Naive thymus-derived CD8-positive, alpha-beta T cell (primary cell): ENCODE results near the gene LY6G6F. TPM values are rescaled to one million over a fixed set of nuclear protein-coding genes. Genes with fewer than 3 reads are reported as not detected.

Experiments
- ATAC-seq, 2 donors: fragments of 150-1000 bp; cut with Tn5 transposase in 1 of 2; sonication (Bioruptor Pico), chemical (Tn5 transposase) in 1 of 2; 1 replicate in 1 of 2; 2 replicates in 1 of 2; pipeline ENCODE4 v1.10.0; 2021; ENCODE audit warnings: mild to moderate bottlenecking in 2 of 2, moderate library complexity in 2 of 2
- POLR2A ChIA-PET: fragments of 350-600 bp; sonication (Branson Sonifier 250); formaldehyde crosslinking; loops from one replicate; lab custom pipeline; 2021; ENCODE audit warnings: antibody characterized with exemption; lab: Charles Lee
- DNase-seq, 10 donors: peaks; one replicate each; pipeline versions ENCODE4 v3.0.0 to v3.0.0-alpha.2; 2020 to 2022
- H3K27ac Mint-ChIP-seq, 10 donors: one replicate each; pipeline ENCODE4 v1.8.0; 2020 to 2022; ENCODE audit warnings: mild to moderate bottlenecking in 10 of 10, mixed read lengths in 10 of 10, moderate library complexity in 4 of 10, inconsistent platforms in 1 of 10
- H3K27me3 Mint-ChIP-seq, 5 donors: one replicate each; pipeline ENCODE4 v1.8.0; 2021 to 2022; ENCODE audit warnings: mixed read lengths in 5 of 5
- H3K36me3 Mint-ChIP-seq, 3 donors: one replicate each; pipeline ENCODE4 v1.8.0; 2020 to 2022; ENCODE audit warnings: mixed read lengths in 3 of 3, mild to moderate bottlenecking in 2 of 3, inconsistent platforms in 1 of 3
- H3K4me1 Mint-ChIP-seq, 4 donors: one replicate each; pipeline ENCODE4 v1.8.0; 2021 to 2022; ENCODE audit warnings: mixed read lengths in 4 of 4
- H3K4me3 Mint-ChIP-seq, 10 donors: one replicate each; pipeline ENCODE4 v1.8.0; 2020 to 2022; ENCODE audit warnings: mild to moderate bottlenecking in 10 of 10, mixed read lengths in 10 of 10, moderate library complexity in 6 of 10, inconsistent platforms in 1 of 10
- H3K9me3 Mint-ChIP-seq, 9 donors: one replicate each; pipeline ENCODE4 v1.8.0; 2020 to 2022; ENCODE audit warnings: mixed read lengths in 9 of 9, mild to moderate bottlenecking in 3 of 9, inconsistent platforms in 1 of 9, moderate library complexity in 1 of 9
- polyA plus RNA-seq, 3 donors: library from polyadenylated mRNA; unstranded; fragments of 300-500 nt; fragmentation: Illumina TruSeq; gene quantifications; one replicate each; pipeline ENCODE4 v1.2.3, GENCODE V29; 2021
- total RNA-seq, 8 experiments: library from RNA in 2 of 8; stranded (reverse) in 2 of 8; gene quantifications; one replicate each; pipeline ENCODE4 v1.2.3 and lab custom pipeline; 2021 to 2026

Gene LY6G6F
- total and polyA plus RNA-seq, 5 experiments from 2014 or later = not detected

DNA sequence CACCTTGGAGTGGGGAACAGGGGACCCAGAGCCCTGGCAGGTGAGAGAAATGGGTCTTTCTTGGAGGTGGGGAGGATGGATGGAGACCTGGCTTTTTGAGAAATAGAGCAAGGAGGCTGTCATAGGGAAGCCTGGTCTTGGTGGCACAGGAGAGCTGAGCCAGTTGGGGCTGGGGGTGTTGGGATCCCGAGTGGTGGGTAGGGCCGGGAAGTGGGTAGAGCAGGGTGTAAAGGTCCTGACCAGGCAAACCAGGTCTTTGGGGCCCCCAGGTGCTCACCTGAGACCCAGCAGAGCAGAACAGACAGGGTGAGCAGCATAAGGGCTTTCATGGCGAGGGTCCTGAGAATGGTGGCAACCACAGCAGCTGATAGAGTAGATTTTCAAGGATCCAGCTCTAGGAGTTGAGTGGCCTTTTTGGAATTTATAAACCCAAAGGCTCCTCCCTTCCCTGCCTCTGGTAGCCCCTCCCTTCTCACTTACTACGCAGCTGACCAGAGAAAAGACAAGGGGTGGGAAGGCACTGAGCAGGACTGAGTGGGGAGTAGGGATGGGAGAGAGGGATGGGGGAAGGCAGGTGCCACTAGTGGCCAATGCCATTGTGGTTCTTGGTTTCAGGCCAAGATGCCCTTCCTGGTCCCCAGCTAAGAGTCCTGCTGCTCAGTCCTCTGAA is 14.8 kb downstream of the LY6G6F start, which contains the start of gene LY6G6C:
Gene LY6G6C, minus strand, starts transcription at position 396 of the 670 bp plus-strand sequence. Its CDS starts 67 bp downstream, at position 329.
- H3K36me3 Mint-ChIP-seq = no peaks in the 10 kb centered on the region
- ATAC-seq (no peak), DNase-seq (no peak)
- H3K27ac Mint-ChIP-seq = peak within 1 kb of the TSS in 5 of 10 donors; percentile 7 to 87 (median 78)
- no peaks in the 10 kb centered on the region for H3K27me3 Mint-ChIP-seq
- peak within 1 kb of the TSS in 2 of 10 donors; percentile 1 to 30 for H3K4me3 Mint-ChIP-seq
- peaks cover 14 to 30% (median 23%) of the 10 kb centered on the region in 4 donors for H3K4me1 Mint-ChIP-seq
- POLR2A ChIA-PET = interaction anchor here (0.6 kb wide), 1 partner anchor 86 kb away, joined by 8 read pairs; no protein-coding TSS in a partner anchor
- no peaks in the 10 kb centered on the region for H3K9me3 Mint-ChIP-seq

DNA sequence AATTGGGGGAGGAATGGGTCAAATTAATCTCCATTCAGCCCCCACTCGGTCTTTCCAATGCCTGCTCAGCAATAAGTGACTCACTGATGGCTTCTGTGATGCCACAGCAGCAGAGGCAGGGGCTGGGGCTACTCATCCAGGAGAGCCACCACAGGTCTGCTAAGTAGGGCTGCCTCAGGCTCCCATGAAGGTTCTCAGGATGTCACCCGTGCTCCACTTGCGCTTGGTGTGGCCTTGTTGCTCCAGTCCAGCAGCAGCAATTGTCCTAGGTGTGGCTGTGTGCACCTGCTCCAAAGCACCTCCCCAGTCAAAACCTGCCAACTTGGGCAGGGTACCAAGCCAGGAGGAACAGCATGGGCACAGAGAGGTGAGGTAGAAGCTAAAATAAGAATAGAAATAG is 15.5 kb downstream of the LY6G6F start:
- ATAC-seq (no peak), DNase-seq (no peak)
- no peak overlapping the region for H3K4me3 Mint-ChIP-seq
- H3K9me3 Mint-ChIP-seq = no peaks in the 10 kb centered on the region
- peak overlapping the region in 2 of 10 donors; percentile 7 to 63 for H3K27ac Mint-ChIP-seq
- H3K27me3 Mint-ChIP-seq = no peaks in the 10 kb centered on the region
- peaks cover 18 to 35% (median 30%) of the 10 kb centered on the region in 4 donors for H3K4me1 Mint-ChIP-seq
- no peaks in the 10 kb centered on the region for H3K36me3 Mint-ChIP-seq
- POLR2A ChIA-PET = interaction anchor here (0.6 to 0.7 kb wide), 2 partner anchors 69 to 101 kb away, joined by 3 to 5 read pairs; no protein-coding TSS in a partner anchor

DNA sequence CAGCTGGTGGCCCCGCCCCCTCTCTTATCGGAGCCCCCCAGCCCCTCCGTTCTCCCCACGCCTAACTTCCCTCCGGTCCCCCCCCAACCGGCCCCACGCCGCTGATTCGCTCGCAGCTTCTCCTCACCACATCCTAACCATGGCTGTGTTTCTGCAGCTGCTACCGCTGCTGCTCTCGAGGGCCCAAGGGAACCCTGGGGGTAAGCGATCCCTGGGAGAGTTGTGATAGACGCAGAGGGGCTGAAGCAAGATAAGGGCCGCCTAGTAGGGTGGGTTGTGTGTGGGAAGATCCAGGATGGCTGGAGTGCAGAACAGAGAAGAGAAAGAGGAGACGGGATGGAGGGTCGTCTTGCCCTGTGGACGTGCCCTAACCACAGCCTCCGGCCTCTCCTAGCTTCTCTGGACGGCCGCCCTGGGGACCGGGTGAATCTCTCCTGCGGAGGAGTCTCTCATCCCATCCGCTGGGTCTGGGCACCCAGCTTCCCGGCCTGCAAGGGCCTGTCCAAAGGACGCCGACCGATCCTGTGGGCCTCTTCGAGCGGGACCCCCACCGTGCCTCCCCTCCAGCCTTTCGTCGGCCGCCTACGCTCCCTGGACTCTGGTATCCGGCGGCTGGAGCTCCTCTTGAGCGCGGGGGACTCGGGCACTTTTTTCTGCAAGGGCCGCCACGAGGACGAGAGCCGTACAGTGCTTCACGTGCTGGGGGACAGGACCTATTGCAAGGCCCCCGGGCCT is 16.7 kb downstream of the LY6G6F start, which contains the start of gene MPIG6B:
Gene MPIG6B, plus strand, starts transcription at position 129 of the 735 bp plus-strand sequence. Its CDS starts 11 bp downstream, at position 140.
- peak; percentile 66 to 67 for ATAC-seq
- no peaks in the 10 kb centered on the region for H3K27me3 Mint-ChIP-seq
- POLR2A ChIA-PET = interaction anchor here (0.6 to 2.1 kb wide), 8 partner anchors 8 to 220 kb away, joined by 3 to 7 read pairs (median 4); partner anchors contain the start of genes ABHD16A and LY6G6D
- no peaks in the 10 kb centered on the region for H3K36me3 Mint-ChIP-seq
- H3K27ac Mint-ChIP-seq = peak within 1 kb of the TSS in 9 of 10 donors; percentile 40 to 92 (median 68)
- peak in 1 of 10 donors; percentile 30 for DNase-seq
- H3K9me3 Mint-ChIP-seq = no peaks in the 10 kb centered on the region
- peaks cover 18 to 43% (median 40%) of the 10 kb centered on the region in 4 donors for H3K4me1 Mint-ChIP-seq
- peak within 1 kb of the TSS in 8 of 10 donors; percentile 47 to 73 (median 52) for H3K4me3 Mint-ChIP-seq

DNA sequence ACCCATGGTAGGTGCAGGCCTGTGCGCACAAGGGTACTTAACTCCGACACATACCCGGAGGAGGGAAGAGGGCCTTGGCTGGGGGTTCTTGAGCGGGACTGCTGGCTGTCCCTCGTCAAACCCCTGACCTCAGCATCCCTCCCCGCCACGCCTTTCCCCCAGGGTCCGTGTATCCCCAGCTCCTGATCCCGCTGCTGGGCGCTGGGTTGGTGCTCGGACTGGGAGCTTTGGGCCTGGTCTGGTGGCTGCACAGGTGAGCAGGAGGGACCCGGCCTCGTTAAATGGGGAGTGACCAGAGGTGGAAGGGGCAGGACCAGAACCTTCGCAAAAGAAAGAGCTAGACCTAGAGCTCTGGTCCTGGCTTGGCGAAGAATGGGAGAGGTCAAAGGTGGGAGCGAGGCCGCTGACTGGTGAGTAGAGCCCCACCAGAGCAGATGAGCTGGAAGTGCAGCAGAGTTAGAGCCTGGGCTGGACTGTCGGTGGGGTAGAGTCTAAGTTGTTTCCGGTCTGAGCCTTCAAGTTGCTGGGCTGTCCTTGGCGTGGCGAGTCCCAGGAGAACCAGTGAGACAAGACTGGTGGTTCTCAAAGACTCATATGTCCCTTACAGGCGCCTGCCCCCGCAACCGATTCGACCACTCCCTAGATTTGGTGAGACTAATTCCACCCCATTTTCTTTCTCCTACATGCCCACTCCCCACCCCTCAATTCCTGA is 17.5 kb downstream of the LY6G6F start:
- H3K4me3 Mint-ChIP-seq = peak overlapping the region in 6 of 10 donors; percentile 35 to 60 (median 48)
- peaks cover 18 to 50% (median 47%) of the 10 kb centered on the region in 4 donors for H3K4me1 Mint-ChIP-seq
- no peak for DNase-seq
- POLR2A ChIA-PET = interaction anchor here (1.2 to 2.1 kb wide), 3 partner anchors 12 to 21 kb away, joined by 3 to 7 read pairs (median 4); partner anchors contain the start of gene ABHD16A
- H3K36me3 Mint-ChIP-seq = no peaks in the 10 kb centered on the region
- H3K27ac Mint-ChIP-seq = peak overlapping the region in 6 of 10 donors; percentile 14 to 86 (median 44)
- ATAC-seq = no peak
- no peaks in the 10 kb centered on the region for H3K27me3 Mint-ChIP-seq
- H3K9me3 Mint-ChIP-seq = no peaks in the 10 kb centered on the region

DNA sequence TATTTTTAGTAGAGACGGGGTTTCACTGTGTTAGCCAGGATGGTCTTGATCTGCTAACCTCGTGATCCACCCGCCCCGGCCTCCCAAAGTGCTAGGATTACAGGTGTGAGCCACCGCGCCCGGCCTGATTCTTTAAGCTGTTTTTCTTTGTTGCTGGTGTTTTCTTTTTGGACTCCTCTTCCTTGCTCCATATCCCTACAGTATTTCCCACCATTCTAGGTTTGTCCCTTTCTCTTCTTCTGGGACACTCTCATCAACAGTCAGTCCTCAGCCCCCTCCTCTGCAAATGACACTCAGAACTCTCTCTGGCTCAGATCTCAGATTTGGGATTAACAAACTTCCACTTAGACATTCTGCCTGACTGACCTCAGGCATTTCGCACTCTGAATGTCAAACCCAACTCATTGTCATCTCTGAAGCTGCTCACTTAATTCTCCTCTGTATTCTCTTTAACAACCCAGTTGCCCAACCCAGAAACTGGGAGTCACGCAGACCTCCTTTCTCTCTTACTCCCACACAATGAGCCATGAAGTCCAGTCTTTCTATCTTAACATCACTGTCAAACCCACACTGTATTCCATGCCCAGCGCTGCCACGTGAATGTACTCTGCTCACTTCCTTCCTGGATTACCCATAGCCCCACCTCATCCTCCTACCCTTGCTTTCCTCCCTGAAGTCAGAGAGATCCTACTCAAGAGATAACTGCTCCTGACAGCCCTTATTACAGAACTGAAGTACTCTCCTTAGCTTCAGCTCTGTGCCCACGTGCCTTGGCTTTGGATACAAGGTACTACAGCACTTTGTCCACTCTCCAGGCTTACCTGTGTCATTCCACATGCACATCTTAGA is 19.1 kb downstream of the LY6G6F start:
- Mint-ChIP-seq H3K27me3 (no peaks in the 10 kb centered on the region), H3K9me3 (no peaks in the 10 kb centered on the region), H3K36me3 (peaks cover 0 to 3% (median 0%) of the 10 kb centered on the region in 3 donors), H3K27ac (peak overlapping the region in 5 of 10 donors; percentile 3 to 87 (median 57)), H3K4me3 (peak overlapping the region in 1 of 10 donors; percentile 1), H3K4me1 (peaks cover 21 to 65% (median 58%) of the 10 kb centered on the region in 4 donors)
- POLR2A ChIA-PET = interaction anchor here (1.1 to 2.7 kb wide), 3 partner anchors 13 to 70 kb away, joined by 3 to 9 read pairs (median 4); partner anchors contain the start of genes ABHD16A and VARS1
- ATAC-seq (no peak), DNase-seq (no peak)

DNA sequence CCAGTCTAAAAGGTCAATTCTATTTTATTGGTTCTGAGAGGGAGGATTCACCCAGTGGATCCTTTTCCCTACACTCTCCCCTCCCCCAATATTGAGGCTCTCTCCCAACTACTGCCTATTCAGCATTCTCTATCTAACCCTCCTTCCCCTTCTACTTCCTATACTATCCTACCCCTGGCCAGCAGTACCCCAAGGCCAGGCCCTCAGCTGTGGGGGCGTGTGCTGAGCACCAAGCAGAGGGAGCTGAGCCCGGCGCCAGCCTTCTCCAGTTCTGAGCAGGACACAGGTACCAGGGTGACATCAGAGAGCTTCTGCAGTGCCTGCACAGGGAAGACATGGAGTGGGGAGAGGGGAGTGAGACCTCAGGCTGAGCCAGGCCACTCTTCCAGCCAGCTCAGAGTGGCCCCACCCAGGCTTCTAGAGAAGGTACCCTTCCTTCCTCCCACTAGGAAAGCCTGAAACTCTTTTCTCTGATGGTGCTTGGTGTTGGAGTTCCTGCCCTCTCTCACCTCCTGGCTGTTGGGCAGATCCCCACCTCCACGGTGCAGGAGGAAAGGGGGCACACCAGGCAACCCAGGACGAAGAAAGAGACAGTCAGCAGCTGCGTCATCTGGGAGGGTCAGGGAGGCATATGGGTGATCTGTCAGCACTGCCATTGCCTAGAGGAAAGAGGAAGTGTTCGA is 20.5 kb downstream of the LY6G6F start:
- ATAC-seq = peak in 1 of 2 donors; percentile 18
- H3K4me3 Mint-ChIP-seq = peak overlapping the region; percentile 4 to 83 (median 52)
- H3K27me3 Mint-ChIP-seq = no peaks in the 10 kb centered on the region
- POLR2A ChIA-PET = interaction anchor here (0.5 to 4.3 kb wide), 6 partner anchors 12 to 103 kb away, joined by 3 to 24 read pairs (median 6); partner anchors contain the start of genes ABHD16A, LSM2 and MSH5
- peak overlapping the region in 7 of 10 donors; percentile 12 to 88 (median 72) for H3K27ac Mint-ChIP-seq
- H3K4me1 Mint-ChIP-seq = peaks cover 21 to 69% (median 62%) of the 10 kb centered on the region in 4 donors
- H3K36me3 Mint-ChIP-seq = peaks cover 0 to 14% (median 3%) of the 10 kb centered on the region in 3 donors
- peak in 1 of 10 donors; percentile 43 for DNase-seq
- H3K9me3 Mint-ChIP-seq = no peaks in the 10 kb centered on the region

DNA sequence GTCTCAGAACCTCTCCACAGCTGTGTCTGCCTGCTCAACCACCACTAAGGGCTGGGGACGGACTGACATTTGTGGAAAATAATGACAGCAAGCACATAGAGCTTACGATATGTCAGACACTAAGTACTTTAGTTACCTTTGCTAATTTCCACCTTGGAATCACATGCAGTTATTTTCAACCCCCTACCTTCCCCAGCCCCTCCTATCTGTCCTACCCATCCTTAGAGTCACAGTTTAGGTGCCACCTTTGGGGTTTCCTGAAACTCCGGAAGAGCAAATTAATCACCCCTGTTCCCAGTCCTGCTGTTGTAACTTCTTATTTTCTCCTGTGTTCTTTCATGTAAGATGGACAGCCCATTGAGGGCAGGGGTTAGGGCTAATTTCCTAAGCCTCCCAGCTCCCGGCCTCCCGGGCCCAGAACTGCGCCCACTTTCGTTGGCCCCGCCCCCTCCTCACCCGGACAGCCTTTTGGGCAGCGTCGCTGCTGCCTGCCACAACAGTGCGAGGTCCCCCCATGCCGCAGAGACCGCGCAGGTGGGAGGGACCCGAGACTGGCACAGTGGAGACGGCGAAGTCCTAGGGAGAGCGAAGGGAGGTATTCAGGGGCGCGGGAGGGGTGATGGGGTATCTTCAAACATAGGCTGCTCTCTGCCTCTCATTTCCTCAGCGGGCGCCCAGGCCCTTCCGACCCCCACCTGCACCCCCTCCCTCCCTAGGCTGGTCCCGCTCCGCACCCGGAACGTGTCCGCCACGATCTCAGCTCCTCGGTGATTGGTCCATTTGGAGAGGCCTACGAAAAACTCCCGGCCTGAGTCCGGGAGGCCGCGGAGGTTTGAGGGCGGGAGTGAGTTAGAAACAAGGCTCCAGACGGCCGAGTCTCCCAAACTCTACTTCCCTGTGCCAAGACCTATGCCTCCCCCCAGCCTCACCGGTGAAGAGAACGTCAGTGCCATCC is 21.3 kb downstream of the LY6G6F start:
- Mint-ChIP-seq H3K9me3 (no peaks in the 10 kb centered on the region), H3K4me3 (peak overlapping the region; percentile 44 to 97 (median 67)), H3K27me3 (no peaks in the 10 kb centered on the region), H3K36me3 (peaks cover 0 to 21% (median 5%) of the 10 kb centered on the region in 3 donors), H3K4me1 (peaks cover 21 to 68% (median 62%) of the 10 kb centered on the region in 4 donors), H3K27ac (peak overlapping the region in 7 of 10 donors; percentile 12 to 88 (median 72))
- POLR2A ChIA-PET = interaction anchor here (0.6 to 4.3 kb wide), 9 partner anchors 11 to 1582 kb away, joined by 3 to 24 read pairs (median 7); partner anchors contain the start of genes ABHD16A, HSPA1B, LSM2 and MSH5
- ATAC-seq = no peak
- no peak for DNase-seq

DNA sequence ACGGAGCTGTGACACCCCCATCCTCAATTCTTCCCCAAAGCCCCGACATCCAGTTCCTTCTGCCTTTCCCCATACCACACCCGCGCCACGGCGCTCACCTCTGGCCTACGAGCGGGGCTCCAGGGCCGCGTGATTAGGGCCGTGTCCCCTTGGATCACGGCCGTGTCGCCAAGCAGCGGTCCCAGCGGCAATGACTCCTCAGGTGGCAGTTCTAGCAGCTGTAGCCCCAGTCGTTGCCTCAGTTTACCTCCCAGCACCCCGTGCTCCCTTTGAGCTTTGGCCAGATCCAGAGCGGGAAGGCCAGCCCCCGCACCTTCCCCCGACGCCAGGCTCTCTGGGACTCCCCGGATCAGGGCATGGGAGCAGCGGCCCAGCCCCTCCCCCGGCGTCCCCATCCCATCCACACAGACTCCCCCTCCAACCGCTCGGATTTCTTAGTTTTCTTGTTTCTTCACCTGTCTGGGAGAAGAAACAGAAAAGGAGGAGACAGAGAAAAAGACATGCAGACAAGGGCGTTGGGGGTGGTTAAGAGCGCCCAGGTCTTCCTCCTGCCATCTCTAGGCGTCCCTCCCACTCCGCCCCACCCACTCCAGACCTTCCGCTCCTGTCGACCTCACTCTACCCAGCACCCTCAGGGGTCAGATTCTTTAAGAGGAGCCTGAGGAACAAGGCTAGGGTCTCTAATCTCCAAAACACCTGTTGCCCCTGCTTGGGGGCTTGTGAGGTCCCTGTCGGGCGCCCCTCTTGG is 22.3 kb downstream of the LY6G6F start, which contains the start of gene DDAH2:
Gene DDAH2, minus strand, starts transcription at position 533 of the 748 bp plus-strand sequence. Its CDS starts 138 bp downstream, at position 395.
- Mint-ChIP-seq H3K27me3 (no peaks in the 10 kb centered on the region), H3K27ac (peak within 1 kb of the TSS; percentile 65 to 94 (median 90)), H3K36me3 (peaks cover 0 to 30% (median 6%) of the 10 kb centered on the region in 3 donors), H3K4me3 (peak within 1 kb of the TSS; percentile 94 to 98 (median 97)), H3K4me1 (peaks cover 23 to 67% (median 64%) of the 10 kb centered on the region in 4 donors), H3K9me3 (no peaks in the 10 kb centered on the region)
- DNase-seq (no peak), ATAC-seq (peak; percentile 5 to 25)
- POLR2A ChIA-PET = interaction anchor here (0.8 to 4.3 kb wide), 18 partner anchors 10 to 243 kb away, joined by 3 to 24 read pairs (median 6); partner anchors contain the start of genes ABHD16A, DXO, GPANK1 and HSPA1B

DNA sequence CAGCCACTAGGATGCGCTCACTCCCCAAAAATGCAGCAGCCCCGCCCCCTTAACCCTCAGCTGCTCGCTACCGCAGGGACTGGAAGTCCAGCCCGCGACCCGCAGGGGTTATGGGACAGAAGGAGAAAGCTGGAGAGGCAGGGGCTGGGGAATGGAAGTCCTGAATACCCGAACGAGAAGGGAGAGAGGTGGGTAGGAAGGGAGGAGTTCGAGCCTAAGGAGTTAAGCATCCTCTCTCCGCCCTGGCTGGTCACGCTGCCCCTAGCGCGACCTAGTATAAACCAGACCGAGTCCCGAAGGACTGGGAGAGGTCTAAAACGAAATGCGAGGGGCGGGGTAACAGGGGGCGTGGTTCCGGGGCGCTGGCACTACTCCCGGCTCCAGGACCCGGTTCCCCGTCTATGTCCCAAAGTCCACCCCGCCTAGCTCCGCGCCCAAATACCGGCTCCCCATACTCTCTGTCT is 22.9 kb downstream of the LY6G6F start:
- peaks cover 0 to 30% (median 6%) of the 10 kb centered on the region in 3 donors for H3K36me3 Mint-ChIP-seq
- peak overlapping the region; percentile 65 to 94 (median 88) for H3K27ac Mint-ChIP-seq
- H3K4me1 Mint-ChIP-seq = peaks cover 22 to 69% (median 64%) of the 10 kb centered on the region in 4 donors
- H3K4me3 Mint-ChIP-seq = peak overlapping the region; percentile 94 to 98 (median 97)
- H3K9me3 Mint-ChIP-seq = no peaks in the 10 kb centered on the region
- DNase-seq (peak; percentile 61 to 88 (median 77)), ATAC-seq (peak; percentile 73 to 81)
- H3K27me3 Mint-ChIP-seq = no peaks in the 10 kb centered on the region
- POLR2A ChIA-PET = interaction anchor here (0.8 to 4.3 kb wide), 17 partner anchors 9 to 243 kb away, joined by 3 to 24 read pairs (median 5); partner anchors contain the start of genes ABHD16A, BAG6, DXO and GPANK1
